Measurements from ENCODE around the gene RAPGEF1. TPM values are rescaled to one million over a fixed set of nuclear protein-coding genes. Genes with fewer than 3 reads are reported as not detected.

Gene RAPGEF1
- total RNA-seq, 1 experiment from 2014 or later, result 61.5 TPM

DNA sequence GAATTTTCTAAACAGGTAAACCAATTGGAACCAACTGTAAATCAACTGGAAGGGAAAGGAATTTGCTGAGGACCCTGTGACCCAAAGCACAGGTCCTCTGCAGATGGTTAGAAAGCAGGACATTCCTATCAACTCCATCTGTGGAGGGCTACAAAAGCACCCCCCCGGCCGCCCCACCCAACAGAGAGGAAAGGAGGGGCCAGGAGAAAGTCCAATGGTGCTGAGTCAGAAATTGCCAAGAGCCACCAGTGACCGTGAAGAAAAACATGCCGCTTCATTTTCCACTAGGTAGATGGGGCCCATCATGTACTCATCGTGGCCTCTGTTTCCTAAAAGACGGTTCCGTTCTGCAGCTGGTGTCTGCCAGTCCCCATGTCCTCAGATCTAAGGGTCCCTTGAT lies 66.3 kb downstream of the RAPGEF1 start:
- TF ChIP-seq, protein P1, sequence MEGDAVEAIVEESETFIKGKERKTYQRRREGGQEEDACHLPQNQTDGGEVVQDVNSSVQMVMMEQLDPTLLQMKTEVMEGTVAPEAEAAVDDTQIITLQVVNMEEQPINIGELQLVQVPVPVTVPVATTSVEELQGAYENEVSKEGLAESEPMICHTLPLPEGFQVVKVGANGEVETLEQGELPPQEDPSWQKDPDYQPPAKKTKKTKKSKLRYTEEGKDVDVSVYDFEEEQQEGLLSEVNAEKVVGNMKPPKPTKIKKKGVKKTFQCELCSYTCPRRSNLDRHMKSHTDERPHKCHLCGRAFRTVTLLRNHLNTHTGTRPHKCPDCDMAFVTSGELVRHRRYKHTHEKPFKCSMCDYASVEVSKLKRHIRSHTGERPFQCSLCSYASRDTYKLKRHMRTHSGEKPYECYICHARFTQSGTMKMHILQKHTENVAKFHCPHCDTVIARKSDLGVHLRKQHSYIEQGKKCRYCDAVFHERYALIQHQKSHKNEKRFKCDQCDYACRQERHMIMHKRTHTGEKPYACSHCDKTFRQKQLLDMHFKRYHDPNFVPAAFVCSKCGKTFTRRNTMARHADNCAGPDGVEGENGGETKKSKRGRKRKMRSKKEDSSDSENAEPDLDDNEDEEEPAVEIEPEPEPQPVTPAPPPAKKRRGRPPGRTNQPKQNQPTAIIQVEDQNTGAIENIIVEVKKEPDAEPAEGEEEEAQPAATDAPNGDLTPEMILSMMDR (conservative IDR thresholded peaks at IDR 0.05; ENCODE audit: low read depth, low read length), result no peak
- no peak for TF ChIP-seq EZH2 (IDR thresholded peaks at IDR 0.05; ENCODE audit: borderline replicate concordance, low read depth, low read length, poor library complexity, severe bottlenecking)
- Histone ChIP-seq H3K4me3 (ENCODE audit: low read depth, low read length, poor library complexity, severe bottlenecking) (no peak overlapping the region), H3K4me1 (ENCODE audit: insufficient read depth, low read length, poor library complexity, severe bottlenecking) (peaks cover 61% of the 10 kb centered on the region), H3K27ac (ENCODE audit: low read depth, low read length, poor library complexity, severe bottlenecking) (no peak overlapping the region), H3K27me3 (replicated peaks; ENCODE audit: insufficient read depth, low read depth, low read length, poor library complexity) (no peaks in the 10 kb centered on the region), H3K36me3 (ENCODE audit: insufficient read depth, low read length, poor library complexity, severe bottlenecking) (no peaks in the 10 kb centered on the region), H3K9me3 (ENCODE audit: low read depth, low read length, poor library complexity, severe bottlenecking) (no peaks in the 10 kb centered on the region)
- BruUV-seq (replicated peaks), result no TSS peak
- POLR2A ChIA-PET (ENCODE audit: low non-redundant PET), result no interaction called here
- DNase-seq (ENCODE audit: low spot score), result no peak
- intact Hi-C loops (cut with micrococcal nuclease; ENCODE audit: unreplicated experiment), result no loop called here
- CTCF ChIA-PET, result no interaction called here

DNA sequence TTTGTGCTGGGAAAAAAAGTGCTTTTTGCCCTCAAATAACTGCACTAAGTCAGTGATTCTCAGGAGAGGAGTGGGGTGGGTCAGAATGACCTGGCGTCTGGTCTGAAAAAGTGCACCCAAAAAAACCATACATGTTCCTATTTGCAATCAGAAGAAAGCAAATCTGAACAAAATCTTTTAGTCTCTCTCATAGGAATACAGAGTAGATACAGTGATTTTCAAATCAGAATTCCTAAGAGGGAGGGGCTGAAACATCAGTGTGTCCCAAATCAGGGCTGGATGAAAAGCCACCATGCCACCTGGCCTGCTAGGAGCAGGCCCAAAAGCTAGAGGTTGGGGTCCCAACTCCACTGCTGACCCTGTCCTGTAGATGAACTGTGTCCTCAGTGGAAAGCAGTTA lies 66.8 kb downstream of the RAPGEF1 start:
- POLR2A ChIA-PET (ENCODE audit: low non-redundant PET), result no interaction called here
- peaks cover 60% of the 10 kb centered on the region for H3K4me1 ChIP-seq (ENCODE audit: insufficient read depth, low read length, poor library complexity, severe bottlenecking)
- CTCF ChIA-PET, result no interaction called here

DNA sequence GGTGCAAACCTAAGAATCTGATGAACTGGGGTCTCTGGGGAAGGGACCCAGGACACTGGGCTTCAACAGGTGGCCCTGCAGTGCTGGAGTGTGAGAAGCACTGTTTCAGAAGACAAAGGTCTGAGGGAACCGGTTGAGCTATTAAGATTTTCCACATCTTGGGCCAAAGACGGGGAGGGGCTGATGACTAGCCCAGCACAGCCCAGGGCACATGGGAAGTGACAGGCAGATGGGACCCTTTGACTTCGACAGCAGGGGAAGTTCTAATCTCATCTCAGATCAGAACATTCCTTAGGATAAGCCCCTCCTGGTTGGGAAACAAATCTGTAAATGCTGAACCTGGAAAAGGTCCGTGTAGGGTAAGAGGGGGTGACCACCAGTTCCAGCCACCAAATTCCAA lies 67.4 kb downstream of the RAPGEF1 start:
- TF ChIP-seq, protein P1 (conservative IDR thresholded peaks at IDR 0.05; ENCODE audit: low read depth, low read length), result no peak
- TF ChIP-seq EZH2 (IDR thresholded peaks at IDR 0.05; ENCODE audit: borderline replicate concordance, low read depth, low read length, poor library complexity, severe bottlenecking), result no peak
- Histone ChIP-seq H3K4me1 (ENCODE audit: insufficient read depth, low read length, poor library complexity, severe bottlenecking) (peaks cover 54% of the 10 kb centered on the region), H3K4me3 (ENCODE audit: low read depth, low read length, poor library complexity, severe bottlenecking) (no peak overlapping the region), H3K27me3 (replicated peaks; ENCODE audit: insufficient read depth, low read depth, low read length, poor library complexity) (no peaks in the 10 kb centered on the region), H3K9me3 (ENCODE audit: low read depth, low read length, poor library complexity, severe bottlenecking) (no peaks in the 10 kb centered on the region), H3K36me3 (ENCODE audit: insufficient read depth, low read length, poor library complexity, severe bottlenecking) (no peaks in the 10 kb centered on the region), H3K27ac (ENCODE audit: low read depth, low read length, poor library complexity, severe bottlenecking) (no peak overlapping the region)
- POLR2A ChIA-PET (ENCODE audit: low non-redundant PET), result no interaction called here
- intact Hi-C loops (cut with micrococcal nuclease; ENCODE audit: unreplicated experiment), result no loop called here
- no peak for DNase-seq (ENCODE audit: low spot score)
- CTCF ChIA-PET, result no interaction called here
- no TSS peak for BruUV-seq (replicated peaks)

More for the DNA sequence above, 66.8 kb downstream of the RAPGEF1 start:
- intact Hi-C loops (cut with micrococcal nuclease; ENCODE audit: unreplicated experiment), result no loop called here
- no peaks in the 10 kb centered on the region for H3K27me3 ChIP-seq (replicated peaks; ENCODE audit: insufficient read depth, low read depth, low read length, poor library complexity)
- no peak for DNase-seq (ENCODE audit: low spot score)
- H3K9me3 ChIP-seq (ENCODE audit: low read depth, low read length, poor library complexity, severe bottlenecking), result no peaks in the 10 kb centered on the region
- no TSS peak for BruUV-seq (replicated peaks)
- H3K4me3 ChIP-seq (ENCODE audit: low read depth, low read length, poor library complexity, severe bottlenecking), result no peak overlapping the region
- H3K36me3 ChIP-seq (ENCODE audit: insufficient read depth, low read length, poor library complexity, severe bottlenecking), result no peaks in the 10 kb centered on the region
- TF ChIP-seq, protein P1 (conservative IDR thresholded peaks at IDR 0.05; ENCODE audit: low read depth, low read length), result no peak
- H3K27ac ChIP-seq (ENCODE audit: low read depth, low read length, poor library complexity, severe bottlenecking), result no peak overlapping the region

Measured in A673 (cell line).